ENCODE data around the gene WAC. TPM values are rescaled to one million over a fixed set of nuclear protein-coding genes. Genes with fewer than 3 reads are reported as not detected.

The WAC gene
- total RNA-seq, 6 donors from 2014 or later: 74.6 to 159 (median 101) TPM

DNA sequence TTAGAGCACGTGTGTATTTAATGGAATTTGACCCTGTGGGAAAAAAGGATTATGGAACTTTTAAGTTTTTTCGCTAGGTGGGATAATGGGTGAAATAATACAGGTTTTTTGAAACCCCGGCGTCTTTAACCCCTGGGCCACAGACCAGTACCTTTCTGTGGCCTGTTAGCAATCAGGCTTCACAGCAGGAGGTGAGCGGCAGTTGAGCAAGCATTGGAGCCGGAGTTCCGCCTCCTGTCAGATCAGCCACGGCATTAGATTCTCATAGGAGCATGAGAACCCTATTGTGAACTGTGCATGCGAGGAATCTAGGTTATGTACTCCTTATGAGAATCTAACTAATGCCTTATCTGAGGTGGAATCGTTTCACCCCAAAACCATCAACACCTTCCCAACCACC lies 28.6 kb downstream of the WAC start:
- peaks cover 53 to 77% (median 54%) of the 10 kb centered on the region in 4 donors for H3K4me1 ChIP-seq
- TF ChIP-seq EP300 (IDR thresholded peaks at IDR 0.05) (no peak), POLR2A (IDR thresholded peaks at IDR 0.05) (no peak), POLR2AphosphoS5 (IDR thresholded peaks at IDR 0.05) (no peak)
- TF ChIP-seq, protein P1, sequence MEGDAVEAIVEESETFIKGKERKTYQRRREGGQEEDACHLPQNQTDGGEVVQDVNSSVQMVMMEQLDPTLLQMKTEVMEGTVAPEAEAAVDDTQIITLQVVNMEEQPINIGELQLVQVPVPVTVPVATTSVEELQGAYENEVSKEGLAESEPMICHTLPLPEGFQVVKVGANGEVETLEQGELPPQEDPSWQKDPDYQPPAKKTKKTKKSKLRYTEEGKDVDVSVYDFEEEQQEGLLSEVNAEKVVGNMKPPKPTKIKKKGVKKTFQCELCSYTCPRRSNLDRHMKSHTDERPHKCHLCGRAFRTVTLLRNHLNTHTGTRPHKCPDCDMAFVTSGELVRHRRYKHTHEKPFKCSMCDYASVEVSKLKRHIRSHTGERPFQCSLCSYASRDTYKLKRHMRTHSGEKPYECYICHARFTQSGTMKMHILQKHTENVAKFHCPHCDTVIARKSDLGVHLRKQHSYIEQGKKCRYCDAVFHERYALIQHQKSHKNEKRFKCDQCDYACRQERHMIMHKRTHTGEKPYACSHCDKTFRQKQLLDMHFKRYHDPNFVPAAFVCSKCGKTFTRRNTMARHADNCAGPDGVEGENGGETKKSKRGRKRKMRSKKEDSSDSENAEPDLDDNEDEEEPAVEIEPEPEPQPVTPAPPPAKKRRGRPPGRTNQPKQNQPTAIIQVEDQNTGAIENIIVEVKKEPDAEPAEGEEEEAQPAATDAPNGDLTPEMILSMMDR (IDR thresholded peaks at IDR 0.05): no peak
- DNase-seq (no peak), ATAC-seq (ENCODE audit: low FRiP score in 2 of 2) (no peak)
- peaks cover 0 to 12% (median 3%) of the 10 kb centered on the region in 4 donors for H3K36me3 ChIP-seq
- H3K9me3 ChIP-seq: no peaks in the 10 kb centered on the region
- WGBS, 2 donors: 96 to 97% methylated on average over 10 of the region's 10 CpGs
- no peaks in the 10 kb centered on the region for H3K27me3 ChIP-seq
- H3K4me3 ChIP-seq: no peak overlapping the region
- H3K27ac ChIP-seq: no peak overlapping the region

GRCh38 chr10:28564905-28565304 lies 32.0 kb downstream of the WAC start:
- Histone ChIP-seq H3K36me3 (peaks cover 0 to 12% (median 3%) of the 10 kb centered on the region in 4 donors), H3K9me3 (no peaks in the 10 kb centered on the region), H3K4me1 (peaks cover 47 to 69% (median 49%) of the 10 kb centered on the region in 4 donors), H3K27ac (no peak overlapping the region), H3K4me3 (no peak overlapping the region), H3K27me3 (no peaks in the 10 kb centered on the region)
- TF ChIP-seq POLR2AphosphoS5 (IDR thresholded peaks at IDR 0.05) (no peak), POLR2A (IDR thresholded peaks at IDR 0.05) (no peak)
- TF ChIP-seq, protein P1 (IDR thresholded peaks at IDR 0.05): no peak
- WGBS, 2 donors: 25 to 38% methylated on average over 6 of the region's 6 CpGs
- ATAC-seq (ENCODE audit: low FRiP score in 2 of 2) (no peak), DNase-seq (no peak)

DNA sequence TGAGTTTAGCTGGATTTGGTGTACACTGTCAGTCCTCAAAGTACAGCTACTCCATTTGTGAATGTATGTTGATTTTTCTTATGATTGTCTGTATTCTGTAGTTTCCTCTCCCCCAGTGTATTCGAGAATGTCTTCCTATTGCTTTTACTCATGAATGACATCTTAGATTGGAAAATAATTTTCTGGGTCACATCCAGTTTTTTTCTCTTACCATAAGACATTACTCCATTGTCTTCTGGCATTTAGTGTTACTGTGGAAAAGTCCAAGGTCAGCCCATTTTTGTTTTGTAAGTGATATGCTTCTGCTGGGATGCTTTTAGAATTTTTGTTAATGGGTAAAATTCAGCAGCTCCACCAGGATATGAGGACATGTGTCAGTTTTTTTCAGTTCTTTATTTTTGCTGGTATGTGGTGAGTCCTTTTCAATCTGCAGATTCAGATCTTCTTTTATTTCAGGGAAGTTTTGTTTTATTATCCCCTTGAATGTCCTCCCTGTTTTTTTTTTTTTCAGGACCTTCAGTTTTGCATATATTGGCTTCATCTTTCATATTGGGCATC lies 33.6 kb downstream of the WAC start:
- DNase-seq (no peak), ATAC-seq (ENCODE audit: low FRiP score in 2 of 2) (peak in 1 of 2 donors; percentile 43)
- Histone ChIP-seq H3K9me3 (no peaks in the 10 kb centered on the region), H3K27me3 (no peaks in the 10 kb centered on the region), H3K4me1 (peaks cover 47 to 63% (median 50%) of the 10 kb centered on the region in 4 donors), H3K27ac (no peak overlapping the region), H3K4me3 (no peak overlapping the region), H3K36me3 (peaks cover 0 to 8% (median 2%) of the 10 kb centered on the region in 4 donors)
- TF ChIP-seq POLR2A (IDR thresholded peaks at IDR 0.05): no peak
- TF ChIP-seq, protein P1 (IDR thresholded peaks at IDR 0.05): no peak
- no peak for TF ChIP-seq POLR2AphosphoS5 (IDR thresholded peaks at IDR 0.05)
- TF ChIP-seq EP300 (IDR thresholded peaks at IDR 0.05): no peak
- 17 to 33% methylated on average over 1 of the region's 1 CpG for WGBS, 2 donors

DNA sequence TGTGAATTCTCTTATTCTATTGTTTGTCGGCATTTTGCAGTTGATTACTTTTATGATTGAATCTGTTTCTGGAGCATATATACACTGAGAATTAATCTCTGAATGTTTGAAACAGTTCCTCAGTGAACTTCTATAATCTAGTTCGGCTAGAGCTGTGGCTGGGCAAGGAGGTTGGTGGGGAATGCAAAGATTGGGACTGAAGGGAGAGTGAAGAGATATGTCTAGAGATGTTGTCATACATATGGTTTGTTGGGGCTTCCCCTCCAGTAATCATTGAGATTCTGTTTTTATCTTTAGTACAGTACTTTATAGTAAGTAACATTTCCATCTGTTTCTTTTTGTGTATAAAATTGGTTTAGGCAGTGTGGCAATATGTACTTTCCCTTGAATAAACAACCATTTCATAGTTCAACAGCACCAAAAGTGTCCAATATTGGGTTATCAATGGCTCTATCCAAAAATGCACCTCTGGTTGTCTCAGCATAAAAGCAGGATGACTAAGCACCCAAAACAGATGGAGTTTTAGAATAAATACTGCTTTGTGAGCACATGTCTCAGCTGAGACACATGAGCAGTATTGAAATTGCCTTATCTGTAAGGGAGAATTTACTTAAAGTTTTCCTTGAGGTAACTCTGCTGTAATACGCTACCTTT lies 36.7 kb downstream of the WAC start:
- no peak overlapping the region for H3K4me3 ChIP-seq
- H3K27me3 ChIP-seq: no peaks in the 10 kb centered on the region
- DNase-seq (no peak), ATAC-seq (ENCODE audit: low FRiP score in 2 of 2) (no peak)
- 38 to 82% methylated on average over 3 of the region's 3 CpGs for WGBS, 2 donors
- no peaks in the 10 kb centered on the region for H3K9me3 ChIP-seq
- H3K27ac ChIP-seq: peak overlapping the region in 1 of 4 donors; percentile 2
- H3K4me1 ChIP-seq: peaks cover 51 to 73% (median 56%) of the 10 kb centered on the region in 4 donors
- TF ChIP-seq, protein P1 (IDR thresholded peaks at IDR 0.05): no peak
- TF ChIP-seq POLR2AphosphoS5 (IDR thresholded peaks at IDR 0.05): no peak
- no peak for TF ChIP-seq POLR2A (IDR thresholded peaks at IDR 0.05)
- TF ChIP-seq EP300 (IDR thresholded peaks at IDR 0.05): no peak
- peaks cover 0 to 3% (median 0%) of the 10 kb centered on the region in 4 donors for H3K36me3 ChIP-seq
